ACC112 (cell line): Measurements from ENCODE around the gene AIRE.

Experiments used
- H2AFZ ChIP-seq: fragments of 200-600 bp; sonication (generic); one replicate; pipeline ENCODE4 v1.6.0; 2017; ENCODE audit warnings: antibody characterized with exemption, low read length; ENCODE audit not compliant: unreplicated experiment
- H3K27ac ChIP-seq: fragments of 200-600 bp; sonication (generic); 2 replicates; pipeline ENCODE4 v1.5.1; 2014; ENCODE audit warnings: low read depth, mild to moderate bottlenecking, antibody characterized with exemption, low read length, moderate library complexity
- H3K27me3 ChIP-seq: fragments of 200-600 bp; sonication (generic); 2 replicates; pipeline ENCODE4 v1.6.1; 2014; ENCODE audit warnings: mild to moderate bottlenecking, antibody characterized with exemption, low read length, moderate library complexity, mixed read lengths; ENCODE audit not compliant: insufficient read depth
- H3K36me3 ChIP-seq: fragments of 200-600 bp; sonication (generic); 2 replicates; pipeline ENCODE4 v1.6.1; 2016; ENCODE audit warnings: mild to moderate bottlenecking, antibody characterized with exemption, low read length, moderate library complexity, mixed read lengths; ENCODE audit not compliant: insufficient read depth
- H3K4me1 ChIP-seq: fragments of 200-600 bp; sonication (generic); one replicate; pipeline ENCODE4 v1.6.1; 2016; ENCODE audit warnings: low read length, mixed read lengths; ENCODE audit not compliant: insufficient read depth, unreplicated experiment, control insufficient read depth
- H3K4me3 ChIP-seq: fragments of 200-600 bp; sonication (generic); 2 replicates; pipeline ENCODE4 v1.5.1; 2014; ENCODE audit warnings: mild to moderate bottlenecking, low read depth, low read length
- H3K79me2 ChIP-seq: fragments of 200-600 bp; sonication (generic); one replicate; pipeline ENCODE4 v1.6.0; 2016; ENCODE audit warnings: low read length; ENCODE audit not compliant: control insufficient read depth, unreplicated experiment, insufficient read depth

Gene AIRE

GRCh38 chr21:44286716-44287632 is 1.3 kb downstream of the AIRE start:
- Histone ChIP-seq H3K4me3 (no peak overlapping the region), H3K79me2 (no peaks in the 10 kb centered on the region), H3K36me3 (no peaks in the 10 kb centered on the region), H3K27ac (no peak overlapping the region), H3K4me1 (no peaks in the 10 kb centered on the region), H3K27me3 (0 out of 2 replicates have a peak, but pooled peaks cover 10% of the 10 kb centered on the region), H2AFZ (no peak overlapping the region)

- no peaks in the 10 kb centered on the region for H3K36me3 ChIP-seq
- no peaks in the 10 kb centered on the region for H3K79me2 ChIP-seq
- H3K27me3 ChIP-seq: 0 out of 2 replicates have a peak, but pooled peaks cover 10% of the 10 kb centered on the region
- no peak overlapping the region for H2AFZ ChIP-seq
- H3K27ac ChIP-seq: no peak overlapping the region
- H3K4me1 ChIP-seq: no peaks in the 10 kb centered on the region
- no peak overlapping the region for H3K4me3 ChIP-seq
Observed at GRCh38 chr21:44288251-44289110, 2.8 kb downstream of the AIRE start.

- H3K79me2 ChIP-seq: no peaks in the 10 kb centered on the region
- H2AFZ ChIP-seq: no peak overlapping the region
- no peak overlapping the region for H3K27ac ChIP-seq
- H3K4me3 ChIP-seq: no peak overlapping the region
- peaks cover 4% of the 10 kb centered on the region for H3K4me1 ChIP-seq
- no peaks in the 10 kb centered on the region for H3K36me3 ChIP-seq
- H3K27me3 ChIP-seq: 0 out of 2 replicates have a peak, but pooled peaks cover 10% of the 10 kb centered on the region
Observed at GRCh38 chr21:44289381-44290010, 3.8 kb downstream of the AIRE start.

GRCh38 chr21:44290327-44291077 is 4.8 kb downstream of the AIRE start:
- Histone ChIP-seq H2AFZ (no peak overlapping the region), H3K4me3 (no peak overlapping the region), H3K36me3 (no peaks in the 10 kb centered on the region), H3K27me3 (0 out of 2 replicates have a peak, but pooled peaks cover 10% of the 10 kb centered on the region), H3K27ac (no peak overlapping the region), H3K4me1 (peaks cover 7% of the 10 kb centered on the region), H3K79me2 (no peaks in the 10 kb centered on the region)

- H3K27me3 ChIP-seq: 0 out of 2 replicates have a peak, but pooled peaks cover 10% of the 10 kb centered on the region
- no peak overlapping the region for H2AFZ ChIP-seq
- no peaks in the 10 kb centered on the region for H3K79me2 ChIP-seq
- H3K4me3 ChIP-seq: no peak overlapping the region
- H3K4me1 ChIP-seq: peaks cover 7% of the 10 kb centered on the region
- no peaks in the 10 kb centered on the region for H3K36me3 ChIP-seq
- H3K27ac ChIP-seq: no peak overlapping the region
Observed at GRCh38 chr21:44291078-44291935, 5.6 kb downstream of the AIRE start.

- H3K4me1 ChIP-seq: peaks cover 7% of the 10 kb centered on the region
- no peaks in the 10 kb centered on the region for H3K36me3 ChIP-seq
- H3K79me2 ChIP-seq: no peaks in the 10 kb centered on the region
- H3K27me3 ChIP-seq: 0 out of 2 replicates have a peak, but pooled peaks cover 2% of the 10 kb centered on the region
- no peak overlapping the region for H2AFZ ChIP-seq
- H3K27ac ChIP-seq: no peak overlapping the region
- no peak overlapping the region for H3K4me3 ChIP-seq
Observed at GRCh38 chr21:44291936-44292811, 6.5 kb downstream of the AIRE start.

- H3K27me3 ChIP-seq: no peaks in the 10 kb centered on the region
- no peaks in the 10 kb centered on the region for H3K36me3 ChIP-seq
- no peak overlapping the region for H3K27ac ChIP-seq
- H3K4me1 ChIP-seq: peaks cover 7% of the 10 kb centered on the region
- no peaks in the 10 kb centered on the region for H3K79me2 ChIP-seq
- no peak overlapping the region for H2AFZ ChIP-seq
- no peak overlapping the region for H3K4me3 ChIP-seq
Observed at GRCh38 chr21:44292812-44293195, 7.1 kb downstream of the AIRE start.

- no peak overlapping the region for H3K4me3 ChIP-seq
- peaks cover 7% of the 10 kb centered on the region for H3K4me1 ChIP-seq
- no peaks in the 10 kb centered on the region for H3K27me3 ChIP-seq
- H2AFZ ChIP-seq: no peak overlapping the region
- no peaks in the 10 kb centered on the region for H3K36me3 ChIP-seq
- no peak overlapping the region for H3K27ac ChIP-seq
- H3K79me2 ChIP-seq: no peaks in the 10 kb centered on the region
Observed at GRCh38 chr21:44293551-44294231, 8.0 kb downstream of the AIRE start.
